Hematopoietic multipotent progenitor cell treated with erythropoietin and hydrocortisone succinate and interleukin-3 and kit ligand, for 4 days (in vitro differentiated cells): ENCODE data around the gene TXN.
A peak's percentile ranks its signal among the peaks of the same experiment; 100 is the strongest.

Source experiments
- DNase-seq: peaks from one replicate; pipeline ENCODE4 v3.0.0-alpha.2; 2015

Gene TXN

GRCh38 chr9:110256380-110257096, at the start of gene TXN:
TSS of gene TXN (minus strand) at chr9:110256507. CDS start at chr9:110256435, 72 bp downstream.
- DNase-seq: peak; percentile 98

DNA sequence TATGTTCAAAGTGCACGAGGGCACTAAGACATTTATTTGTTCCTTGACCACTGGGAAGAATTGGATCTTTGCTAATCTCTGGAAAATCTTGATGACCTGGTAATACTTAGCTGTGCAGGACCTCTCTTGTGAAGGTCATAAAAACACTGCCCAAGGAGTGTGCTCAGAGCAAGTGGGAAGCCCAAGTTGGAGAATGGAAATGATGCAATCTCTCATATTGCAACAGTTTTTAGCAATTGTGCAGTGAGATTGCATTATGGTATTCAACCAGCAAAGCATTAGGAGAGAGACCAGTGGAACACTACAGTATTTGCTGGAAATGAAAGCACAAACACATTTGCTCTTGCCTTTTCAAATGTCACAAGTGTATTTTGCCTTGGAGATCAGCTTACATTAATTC, 46.8 kb upstream of the TXN start:
- peak; percentile 30 for DNase-seq

DNA sequence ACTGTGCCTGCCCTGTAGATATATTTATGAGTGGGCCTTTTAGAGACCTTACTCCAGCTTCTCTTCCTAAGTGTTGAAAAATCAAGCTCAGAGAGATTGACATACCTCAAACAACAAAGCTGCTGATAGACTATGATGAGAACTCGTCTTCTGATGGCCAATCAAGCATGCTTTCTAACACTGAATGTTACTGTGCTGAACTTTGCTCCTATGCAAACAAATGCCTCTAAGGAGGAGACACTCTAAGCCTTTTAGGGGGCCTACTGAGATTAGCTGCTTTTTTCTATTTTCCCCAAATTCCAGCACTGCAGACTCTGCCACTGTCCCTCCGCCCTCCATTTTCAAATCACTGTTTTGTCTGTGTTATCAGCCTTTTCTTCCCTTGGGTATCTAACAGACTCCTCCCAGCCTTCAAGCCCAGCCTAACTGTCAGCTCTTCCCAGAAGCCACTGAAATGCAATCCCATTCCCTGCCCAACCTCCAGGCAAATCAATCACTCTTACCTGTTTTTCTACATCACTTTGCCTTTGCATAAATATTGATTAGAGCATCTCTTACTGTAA, 41.8 kb upstream of the TXN start:
- no peak for DNase-seq

GRCh38 chr9:110293248-110293647, 36.9 kb upstream of the TXN start:
- no peak for DNase-seq

- no peak for DNase-seq
These were observed 35.7 kb upstream of the TXN start for GRCh38 chr9:110291921-110292557.

DNA sequence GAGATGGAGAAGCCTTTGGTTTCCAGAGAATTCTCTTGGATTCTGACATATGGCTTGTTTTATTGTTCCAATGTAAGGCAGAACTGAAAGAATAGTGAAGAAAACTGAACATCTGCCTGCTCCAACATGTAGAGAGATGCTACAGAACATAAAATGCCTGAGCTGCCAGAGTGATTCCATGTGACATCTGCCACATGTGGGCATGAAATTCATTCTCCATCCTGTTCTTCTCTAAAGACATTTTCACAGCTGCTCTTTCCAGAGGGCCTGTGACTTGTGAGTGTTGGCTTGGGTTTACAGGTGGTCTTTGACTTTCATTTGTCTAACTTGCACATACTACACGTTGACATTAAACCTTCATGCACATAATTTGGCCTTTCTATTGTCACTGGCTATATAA, 33.7 kb upstream of the TXN start:
- DNase-seq: no peak

DNA sequence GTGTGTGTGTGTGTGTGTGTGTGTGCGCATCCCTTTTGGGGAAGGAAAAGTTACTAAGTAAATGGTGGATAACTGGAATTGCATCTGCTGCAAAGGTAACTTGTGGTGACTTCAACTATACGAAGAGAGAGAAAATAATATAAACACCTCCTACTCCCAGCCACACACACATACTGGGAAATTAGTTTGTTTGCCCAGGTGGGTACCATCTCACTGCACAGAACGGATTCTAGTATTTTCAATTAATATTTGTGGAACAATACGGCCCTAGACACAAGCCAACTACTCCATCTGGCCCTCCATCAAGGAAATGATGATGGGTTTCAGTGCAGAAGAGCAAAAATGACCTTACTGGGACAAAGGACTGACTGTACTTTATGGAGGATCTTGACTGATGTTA, 32.2 kb upstream of the TXN start:
- DNase-seq: no peak

- DNase-seq: no peak
These were observed 31.0 kb upstream of the TXN start for GRCh38 chr9:110287289-110287680.

DNA sequence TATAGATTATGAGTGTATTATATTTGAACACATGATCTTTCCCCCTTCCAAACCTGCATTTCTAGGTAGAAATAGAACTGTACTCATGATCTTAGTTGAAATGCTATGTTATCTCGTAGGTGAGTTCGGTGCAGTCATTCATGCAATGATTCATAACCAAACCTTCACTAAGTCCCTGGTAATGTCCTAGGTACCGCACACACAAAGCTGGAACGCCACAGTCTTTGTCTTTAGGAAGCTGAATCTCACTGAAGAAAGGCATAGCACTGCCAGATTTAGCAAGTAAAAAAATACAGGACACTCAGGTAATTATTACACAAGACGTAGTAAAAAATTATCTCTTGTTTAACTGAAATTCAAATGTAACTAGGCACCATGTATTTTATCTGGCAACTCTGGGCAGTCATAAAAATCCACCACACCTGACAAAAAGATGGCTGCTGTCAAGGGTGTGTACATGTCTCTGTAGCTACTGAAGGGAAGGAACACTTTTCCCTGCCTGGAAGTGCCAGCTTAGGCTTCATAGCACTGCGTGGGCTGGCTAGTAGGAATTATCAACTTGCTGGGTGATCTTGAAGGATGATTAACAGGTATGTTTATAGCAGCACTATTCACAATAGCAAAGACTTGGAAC, 28.0 kb upstream of the TXN start:
- no peak for DNase-seq

DNA sequence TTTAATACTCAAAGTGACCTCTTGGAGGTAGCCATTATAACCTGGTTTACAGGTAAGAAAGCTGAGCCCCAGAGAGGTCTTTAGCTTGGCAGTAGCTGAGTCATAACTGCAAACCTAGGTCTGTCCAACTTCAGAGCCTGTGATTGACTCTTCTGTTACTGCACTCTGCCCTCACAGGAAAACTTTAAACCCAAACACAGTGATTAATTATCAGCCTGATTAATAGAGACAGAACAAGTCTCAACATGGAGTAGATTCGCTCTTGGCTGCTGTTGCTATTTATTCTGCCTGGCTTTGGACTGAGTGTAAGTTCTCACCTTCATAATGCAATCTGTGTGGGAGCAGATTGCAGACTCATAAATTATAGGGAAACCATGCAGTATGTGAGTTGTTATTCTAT, 27.4 kb upstream of the TXN start:
- DNase-seq: no peak

DNA sequence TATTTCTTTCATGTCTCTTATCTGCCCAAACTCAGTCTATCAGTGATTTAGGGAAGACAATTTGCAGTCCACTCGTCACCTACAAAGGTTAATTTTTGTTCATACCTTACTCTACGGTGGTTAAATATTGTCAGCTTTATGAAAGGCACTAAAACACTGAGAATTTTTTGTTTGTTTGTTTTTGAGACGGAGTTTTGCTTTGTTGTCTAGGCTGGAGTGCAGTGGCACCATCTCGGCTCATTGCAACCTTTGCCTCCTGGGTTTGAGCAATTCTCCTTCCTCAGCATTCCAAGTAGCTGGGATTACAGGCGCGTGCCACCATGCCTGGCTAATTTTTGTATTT, 26.4 kb upstream of the TXN start:
- DNase-seq: no peak

DNA sequence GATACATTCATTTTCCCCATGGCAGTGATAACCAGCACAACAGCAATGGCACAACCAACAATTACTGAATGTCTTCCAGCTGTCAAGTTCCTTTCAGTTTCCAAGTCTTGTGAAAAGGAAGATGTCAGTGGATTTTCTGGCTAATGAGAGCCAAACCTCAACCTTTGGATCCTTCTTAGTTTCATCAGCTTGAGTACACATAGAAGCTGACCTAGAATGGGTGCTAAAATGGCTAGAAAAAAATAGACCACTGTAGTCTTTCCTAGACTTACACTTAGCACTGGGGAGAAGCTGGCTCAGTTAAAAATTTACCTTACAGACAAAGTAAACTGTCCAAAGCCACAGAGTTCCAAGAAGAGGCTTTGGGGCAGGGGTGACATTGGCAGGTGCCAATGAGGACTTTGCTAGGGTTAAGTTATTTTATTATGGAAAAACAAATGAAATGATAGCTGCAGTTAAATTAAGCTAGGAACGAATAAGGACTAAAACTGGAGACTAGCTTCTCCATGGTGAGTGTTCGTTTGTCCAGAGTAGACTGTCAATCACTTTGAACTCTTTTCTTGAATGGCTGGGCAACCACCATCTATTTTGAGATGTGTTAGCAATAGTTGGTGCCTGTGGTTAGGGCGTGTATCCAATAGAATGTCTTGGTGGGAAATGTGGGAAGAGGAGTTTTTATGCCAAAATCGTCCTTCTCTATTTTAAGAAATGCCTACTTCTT, 25.9 kb upstream of the TXN start:
- peak; percentile 45 for DNase-seq

DNA sequence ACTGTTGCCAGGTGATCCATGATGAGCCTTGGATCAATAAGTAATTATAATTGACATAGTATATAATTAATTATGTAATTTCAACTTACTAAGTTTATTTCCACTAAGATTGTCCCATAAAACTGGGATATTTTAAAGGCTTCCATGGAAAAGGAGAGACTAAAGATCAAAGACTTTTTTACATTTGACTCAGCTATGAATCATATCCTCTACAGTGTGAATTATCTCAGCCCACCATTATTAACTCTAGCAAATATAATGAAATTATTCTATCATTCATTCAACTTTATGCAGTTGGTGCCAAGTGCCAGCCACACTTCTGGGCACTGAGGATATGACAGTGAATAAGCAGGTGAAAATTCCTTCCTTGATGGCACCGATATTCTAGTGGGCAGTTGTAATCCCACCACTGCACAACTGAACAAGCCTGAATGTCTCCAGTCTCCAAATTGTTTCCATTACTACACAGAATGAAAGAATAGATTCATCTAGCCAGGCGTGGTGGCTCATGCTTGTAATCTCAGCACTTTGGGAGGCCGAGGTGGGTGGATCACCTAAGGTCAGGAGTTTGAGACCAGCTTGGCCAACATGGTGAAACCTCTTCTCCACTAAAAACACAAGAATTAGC, 21.9 kb upstream of the TXN start:
- DNase-seq: no peak

DNA sequence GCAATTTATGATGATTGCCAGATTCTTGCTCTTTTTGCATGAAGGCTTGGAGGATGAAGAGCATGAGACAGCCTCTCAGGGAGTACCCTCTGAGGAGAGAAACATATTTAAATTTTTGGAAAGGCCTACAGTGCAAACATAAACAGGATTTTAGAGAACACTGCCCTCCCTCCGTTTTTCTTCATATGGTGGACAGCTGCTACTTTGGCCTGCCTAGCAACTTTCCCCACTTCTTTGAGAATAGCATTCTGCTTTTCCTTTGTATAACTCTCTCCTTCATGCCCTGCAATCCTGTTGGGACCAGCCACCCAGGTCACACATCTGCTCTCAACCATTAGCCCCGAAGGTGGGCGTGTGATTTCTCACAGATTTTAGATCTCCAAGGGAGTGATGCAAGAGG, 20.5 kb upstream of the TXN start:
- DNase-seq: no peak

DNA sequence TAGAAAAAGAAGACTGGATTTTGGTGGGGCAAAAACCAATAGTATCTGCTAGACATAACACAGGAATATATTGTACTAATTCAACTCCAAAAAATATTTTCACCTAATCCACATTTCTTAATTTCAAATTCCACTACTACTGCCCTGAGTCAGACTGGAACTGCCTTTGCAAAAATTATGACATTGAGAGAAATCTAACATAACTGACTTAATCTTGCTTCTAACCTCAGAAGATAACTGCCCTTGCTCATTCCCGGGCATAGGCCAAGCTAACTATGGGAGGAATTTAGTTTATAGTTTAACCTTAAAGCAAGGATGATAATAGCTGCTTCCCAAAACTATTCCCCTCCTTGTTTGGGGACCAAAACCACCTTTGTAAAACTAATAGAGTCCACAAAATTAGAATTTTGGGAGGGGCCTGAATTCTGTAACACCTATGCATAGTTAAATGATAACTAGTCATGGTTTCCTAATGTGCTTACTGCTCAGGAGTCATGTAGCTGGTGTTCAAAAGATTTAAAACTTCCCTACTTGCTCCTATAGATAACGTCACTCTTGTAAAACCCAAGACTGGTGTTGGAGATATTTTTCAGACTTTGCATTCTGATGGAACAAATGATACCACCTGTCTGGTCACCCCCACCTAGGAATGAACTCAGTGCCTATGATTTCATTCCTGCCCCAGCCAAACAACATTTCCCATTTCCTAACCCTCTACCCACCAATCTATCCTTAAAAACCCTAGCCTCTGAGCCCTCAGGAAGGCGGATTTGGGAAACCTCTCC, 14.1 kb upstream of the TXN start:
- no peak for DNase-seq

- peak; percentile 77 for DNase-seq
These were observed 10.5 kb upstream of the TXN start for GRCh38 chr9:110266795-110267194.

DNA sequence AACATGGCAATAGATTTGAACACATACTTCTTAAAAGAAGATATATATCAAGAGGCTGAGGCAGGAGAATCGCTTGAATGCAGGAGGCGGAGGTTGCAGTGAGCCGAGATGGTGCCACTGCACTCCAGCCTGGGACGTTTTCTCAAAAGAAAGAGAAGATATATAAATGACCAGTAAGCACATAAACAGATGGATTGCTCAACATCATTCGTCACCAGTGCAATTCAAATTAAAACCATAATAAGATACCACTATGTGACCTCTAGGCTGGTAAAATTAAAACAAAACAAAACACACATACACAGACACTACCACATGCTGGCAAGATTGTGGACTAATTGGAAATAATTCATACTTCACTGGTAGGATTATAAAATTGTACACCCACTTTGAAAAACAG, 5.3 kb upstream of the TXN start:
- no peak for DNase-seq

- DNase-seq: no peak
These were observed 4.6 kb upstream of the TXN start for GRCh38 chr9:110260911-110261310.

DNA sequence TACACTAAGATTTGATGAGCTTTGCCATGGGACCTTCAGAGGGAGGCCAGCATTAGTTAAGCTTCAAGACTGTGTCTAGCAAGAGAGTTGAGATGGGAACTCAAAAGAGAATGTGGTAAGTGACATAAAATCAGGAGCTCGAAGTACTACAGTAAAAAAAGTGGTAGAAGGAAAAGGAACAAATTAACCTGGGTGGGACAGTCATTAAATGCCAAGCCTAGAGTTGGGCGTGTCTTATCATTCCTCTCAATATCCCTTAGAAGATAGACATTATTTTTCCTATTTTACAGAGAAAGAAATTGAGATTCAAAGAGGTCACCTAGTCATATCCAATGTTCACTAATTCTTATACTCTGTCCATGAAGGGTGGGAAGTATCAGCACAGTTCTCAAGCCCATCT, 3.3 kb upstream of the TXN start:
- DNase-seq: no peak

GRCh38 chr9:110258690-110259091, 2.4 kb upstream of the TXN start:
- DNase-seq: no peak

DNA sequence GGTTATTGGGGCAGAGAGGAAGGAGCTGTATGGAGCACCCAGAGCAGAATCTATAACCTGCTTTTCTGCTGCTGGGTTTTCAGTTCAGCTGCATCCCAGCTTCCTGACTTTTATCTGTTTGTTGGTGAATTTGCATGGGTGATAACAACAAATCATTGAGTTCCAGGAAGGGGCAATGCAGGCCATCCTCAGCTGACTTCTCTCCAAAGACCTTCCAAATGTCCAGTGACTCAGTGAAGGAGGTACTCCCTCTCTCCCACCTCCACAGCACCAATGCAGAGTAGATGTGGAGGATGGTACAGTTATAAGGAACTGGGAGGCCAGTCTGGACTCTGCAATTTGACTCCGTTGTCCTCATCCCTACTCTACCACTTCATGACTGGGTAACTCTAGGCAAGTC, 1.6 kb upstream of the TXN start:
- no peak for DNase-seq
